HepG2 (cell line): ENCODE data around the gene SETD1B. TPM values are rescaled to one million over a fixed set of nuclear protein-coding genes. Genes with fewer than 3 reads are reported as not detected.

Source experiments
- AFF4 ChIP-seq: sonication (generic); formaldehyde crosslinking; IDR thresholded peaks from 2 replicates; pipeline ENCODE4 v1.4.0; 2020; ENCODE audit warnings: missing genetic modification reagents
- ARID2 ChIP-seq: sonication (generic); formaldehyde crosslinking; IDR thresholded peaks from 2 replicates; pipeline ENCODE4 v1.8.1; 2022; ENCODE audit warnings: mild to moderate bottlenecking, missing genetic modification reagents, borderline replicate concordance
- EEA1 ChIP-seq: sonication (generic); formaldehyde crosslinking; IDR thresholded peaks from 2 replicates; pipeline ENCODE4 v1.5.1; 2020; ENCODE audit warnings: mild to moderate bottlenecking, missing genetic modification reagents, borderline replicate concordance
- GMEB1 ChIP-seq: sonication (generic); formaldehyde crosslinking; IDR thresholded peaks from 2 replicates; pipeline ENCODE4 v1.5.1; 2020; ENCODE audit warnings: missing genetic modification reagents, mild to moderate bottlenecking, borderline replicate concordance
- GPN1 ChIP-seq: sonication (generic); formaldehyde crosslinking; IDR thresholded peaks from 2 replicates; pipeline ENCODE4 v1.5.1; 2020; ENCODE audit warnings: missing genetic modification reagents, borderline replicate concordance
- HOXD1 ChIP-seq: sonication (generic); formaldehyde crosslinking; IDR thresholded peaks from 2 replicates; pipeline ENCODE4 v1.5.0; 2020; ENCODE audit warnings: missing genetic modification reagents
- JUN ChIP-seq: sonication (generic); formaldehyde crosslinking; IDR thresholded peaks from 2 replicates; pipeline ENCODE4 v1.4.0; 2020; ENCODE audit warnings: mild to moderate bottlenecking, missing genetic modification reagents
- NAIF1 ChIP-seq: sonication (generic); formaldehyde crosslinking; IDR thresholded peaks from 2 replicates; pipeline ENCODE4 v1.5.0; 2020; ENCODE audit warnings: mild to moderate bottlenecking, missing genetic modification reagents, borderline replicate concordance
- NFKBIZ ChIP-seq: IDR thresholded peaks from 2 replicates; pipeline ENCODE4 v1.6.1; 2018; ENCODE audit warnings: missing genetic modification reagents, missing compliant biosample characterization
- NFRKB ChIP-seq: fragments of 450-650 bp; IDR thresholded peaks from 2 replicates; pipeline ENCODE4 v1.6.1; 2017
- SMAD1 ChIP-seq: sonication (generic); formaldehyde crosslinking; IDR thresholded peaks from 2 replicates; pipeline ENCODE4 v1.4.0; 2020; ENCODE audit warnings: missing genetic modification reagents, low read depth, mild to moderate bottlenecking, borderline replicate concordance
- TFDP1 ChIP-seq: IDR thresholded peaks from 2 replicates; pipeline ENCODE4 v1.6.1; 2016; ENCODE audit warnings: missing compliant biosample characterization, missing genetic modification reagents, borderline replicate concordance
- TP53 ChIP-seq: sonication (generic); formaldehyde crosslinking; conservative IDR thresholded peaks from 2 replicates; pipeline ENCODE4 v1.4.0; 2020; ENCODE audit warnings: missing genetic modification reagents
- ZFY ChIP-seq: sonication (generic); formaldehyde crosslinking; IDR thresholded peaks from 2 replicates; pipeline ENCODE4 v1.4.0; 2020; ENCODE audit warnings: missing genetic modification reagents
- ZMAT5 ChIP-seq: sonication (generic); formaldehyde crosslinking; IDR thresholded peaks from 2 replicates; pipeline ENCODE4 v1.5.0; 2020; ENCODE audit warnings: mild to moderate bottlenecking, low read depth, missing genetic modification reagents, borderline replicate concordance
- ZNF660 ChIP-seq: sonication (generic); formaldehyde crosslinking; IDR thresholded peaks from 2 replicates; pipeline ENCODE4 v1.5.1; 2020; ENCODE audit warnings: mild to moderate bottlenecking, low read depth, missing genetic modification reagents, borderline replicate concordance
- ZNF687 ChIP-seq: sonication (generic); formaldehyde crosslinking; IDR thresholded peaks from 2 replicates; pipeline ENCODE4 v1.5.1; 2020; ENCODE audit warnings: mild to moderate bottlenecking, missing genetic modification reagents, moderate library complexity
- polyA plus RNA-seq, 8 experiments: library from polyadenylated mRNA; depleted of rRNA in 3 of 8; stranded (reverse) in 7 of 8; unstranded in 1 of 8; fragments of >200 nt; fragmentation: Illumina TruSeq in 4 of 8; extraction: Trizol in 4 of 8; gene quantifications; 2 replicates each; pipeline versions ENCODE4 v1.2.1 to v1.2.3, GENCODE V29; 2011 to 2016; ENCODE audit warnings: low read depth in 4 of 8, missing spikeins in 1 of 8, mixed read lengths in 1 of 8; ENCODE audit not compliant: insufficient read depth in 1 of 8
- total RNA-seq, 5 experiments: library from RNA; depleted of rRNA; stranded (reverse); fragments of >200 nt; fragmentation: Illumina TruSeq; extraction: Trizol; gene quantifications; 2 replicates each; pipeline ENCODE4 v1.2.3, GENCODE V29; 2016; ENCODE audit warnings: low read depth in 1 of 5

SETD1B gene
- total and polyA plus RNA-seq, 2 of the 13 experiments (the other 11 are each of a cell fraction or from before 2014, with no cell fraction given) = 1.1 to 1.4 TPM

GRCh38 chr12:121796855-121797751 is 6.7 kb upstream of the SETD1B start (continued):
- TF ChIP-seq GPN1 (CRISPR knock-in tag) (no peak), ZNF687 (CRISPR knock-in tag) (peak; percentile 84), TFDP1 (CRISPR knock-in tag) (peak; percentile 27; the same call in 1 of the 2 replicates), ARID2 (CRISPR knock-in tag) (no peak), ZNF660 (CRISPR knock-in tag) (no peak), EEA1 (CRISPR knock-in tag) (no peak; the same call in 1 of the 2 replicates), GMEB1 (peak; percentile 71), ZFY (CRISPR knock-in tag) (peak; percentile 54), TP53 (no peak), NFRKB (no peak), JUN (CRISPR knock-in tag) (0 out of 2 replicates have a peak, but pooled peaks have one; percentile 27), AFF4 (no peak), ZMAT5 (CRISPR knock-in tag) (no peak), SMAD1 (CRISPR knock-in tag) (no peak), NAIF1 (0 out of 2 replicates have a peak, but pooled peaks have one; percentile 79), HOXD1 (CRISPR knock-in tag) (peak; percentile 66; the same call in 1 of the 2 replicates), NFKBIZ (CRISPR knock-in tag) (peak; percentile 64; the same call in 1 of the 2 replicates)
